HG02884 (cell line): ENCODE data around the gene NAA16.
"Not testable (repeated sequence)": the region's sequence is repeated elsewhere in the genome, so short reads cannot be mapped to it uniquely, and the experiment has no call there.

Source experiments
- ATAC-seq: cut with Tn5 transposase; IDR thresholded peaks from one replicate; pipeline ENCODE4 v1.9.1; 2021; ENCODE audit warnings: mild to moderate bottlenecking, moderate library complexity; ENCODE audit not compliant: unreplicated experiment

Gene NAA16

GRCh38 chr13:41310963-41311405 lies at the start of gene NAA16:
NAA16 (plus strand) TSS chr13:41311267; CDS start chr13:41311529, 262 bp downstream.
- ATAC-seq, result peak; percentile 64

DNA sequence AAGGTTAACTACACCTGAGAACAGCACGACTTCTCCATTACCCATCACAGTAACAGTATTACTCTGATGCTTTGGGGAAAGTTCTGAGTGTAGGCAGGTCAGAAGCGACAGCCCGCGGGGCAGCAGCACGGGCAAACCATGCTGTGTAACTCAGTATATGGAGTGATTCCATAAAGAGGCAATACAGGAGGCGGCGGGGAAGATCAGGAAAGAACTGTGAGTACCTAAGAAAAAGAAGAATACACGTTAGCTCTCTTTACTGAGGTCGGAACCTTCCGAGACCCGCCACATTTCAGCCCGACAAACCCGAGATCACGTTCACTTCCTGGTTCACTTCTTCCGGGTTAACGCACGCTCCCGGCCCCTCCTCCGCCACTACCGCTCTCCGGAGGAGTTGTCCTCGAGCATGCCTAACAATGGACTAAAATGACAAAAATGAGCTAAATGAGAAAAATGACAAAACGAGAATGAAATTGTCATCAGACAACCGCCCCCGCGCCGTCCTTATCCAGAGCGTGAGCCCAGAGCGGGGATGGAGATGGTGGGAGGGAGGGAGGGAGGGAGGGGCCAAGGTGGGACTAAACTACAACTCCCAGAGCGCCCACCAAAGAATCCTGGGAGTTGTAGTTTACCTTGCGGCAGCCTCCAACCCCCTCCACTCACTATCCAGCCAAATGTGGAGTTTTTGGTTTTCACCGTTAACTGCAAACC lies 47.7 kb upstream of the NAA16 start, which contains the start of gene MTRF1:
Gene MTRF1, minus strand, starts transcription at position 316 of the 711 bp plus-strand sequence. CDS start 2,669 bp downstream, outside the sequence.
- ATAC-seq, result peak; percentile 94

DNA sequence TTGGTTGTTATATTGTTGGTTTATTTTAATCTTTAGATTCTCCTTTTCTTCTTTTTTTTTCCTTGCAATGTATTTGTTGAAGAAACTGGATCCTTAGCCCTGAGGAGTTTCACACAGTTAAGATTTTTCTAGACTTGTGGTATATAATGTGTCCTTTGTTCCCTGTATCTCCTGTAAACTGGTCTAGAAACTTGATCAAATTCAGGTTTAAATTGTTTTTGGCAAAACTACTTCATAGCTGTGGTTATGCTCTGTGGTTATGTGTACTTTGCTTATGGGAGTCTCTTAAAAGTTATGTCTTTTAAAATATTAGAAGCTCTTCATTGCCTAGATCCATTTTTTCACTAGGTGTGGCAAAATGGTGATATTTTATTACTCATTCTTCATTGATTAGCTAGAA lies 44.0 kb upstream of the NAA16 start:
- no peak for ATAC-seq

GRCh38 chr13:41268764-41269163 lies 42.3 kb upstream of the NAA16 start:
- no peak for ATAC-seq

DNA sequence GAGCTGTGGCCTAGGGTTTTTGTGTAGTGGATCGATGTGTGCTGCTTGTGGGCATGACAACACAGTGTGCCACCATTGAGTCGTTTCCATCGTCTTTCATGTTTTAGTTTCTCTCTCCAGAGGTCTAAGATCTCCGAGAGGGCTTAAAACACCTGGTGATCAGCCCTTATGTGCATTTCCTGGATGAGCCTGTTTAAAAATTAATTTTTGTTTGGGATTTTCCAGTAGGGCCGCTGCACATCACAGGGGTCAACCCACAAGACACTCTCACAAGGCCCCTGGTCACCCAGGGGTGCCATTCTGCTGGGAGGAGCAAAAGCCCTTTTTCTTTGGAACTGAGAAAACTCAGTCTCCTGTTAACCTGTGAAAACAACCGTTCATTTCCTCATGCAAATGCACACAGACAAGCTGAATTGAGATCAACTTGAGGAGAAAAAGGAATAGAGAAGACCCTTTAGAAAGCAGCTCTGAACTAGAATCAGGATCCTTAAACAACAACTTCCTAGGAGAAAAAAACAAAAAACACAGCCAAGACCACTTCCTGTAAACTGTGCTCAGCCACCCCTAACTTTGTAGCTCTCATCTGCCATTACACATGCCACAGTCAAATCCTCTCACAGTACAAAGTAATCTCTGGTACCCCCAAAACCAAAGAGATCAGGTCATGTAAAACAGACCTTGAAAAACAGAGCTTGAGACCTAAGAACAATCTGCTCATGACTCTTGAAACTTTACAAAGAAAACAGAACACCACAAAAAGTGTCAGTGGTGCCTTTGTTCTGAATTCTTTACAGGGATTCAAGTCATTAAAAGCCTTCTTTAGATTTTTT lies 39.4 kb upstream of the NAA16 start:
- ATAC-seq, result no peak

GRCh38 chr13:41273831-41274441 lies 37.1 kb upstream of the NAA16 start:
- ATAC-seq, result no peak

DNA sequence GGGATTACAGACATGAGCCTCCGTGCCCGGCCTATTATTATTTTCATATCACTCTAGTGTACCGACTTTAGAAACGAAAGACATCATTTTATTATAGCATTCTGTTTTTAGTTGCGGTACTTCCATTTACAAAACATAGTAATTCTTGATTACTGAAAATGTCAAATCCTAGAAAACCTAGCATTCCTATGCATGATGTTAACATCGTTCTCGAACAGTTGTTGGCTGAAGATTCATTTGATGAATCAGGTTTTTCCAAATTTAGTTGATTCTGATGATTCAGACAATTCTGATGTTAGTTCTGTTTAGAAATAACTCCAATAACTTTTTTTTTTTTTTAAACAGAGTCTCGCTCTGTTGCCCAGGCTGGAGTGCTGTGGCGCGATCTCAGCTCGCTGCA lies 36.2 kb upstream of the NAA16 start:
- no peak for ATAC-seq

- ATAC-seq, result no peak
These were observed 34.2 kb upstream of the NAA16 start for GRCh38 chr13:41276824-41277223.

GRCh38 chr13:41279156-41279555 lies 31.9 kb upstream of the NAA16 start:
- ATAC-seq, result not testable (repeated sequence)

GRCh38 chr13:41282129-41282571 lies 28.9 kb upstream of the NAA16 start:
- no peak for ATAC-seq

DNA sequence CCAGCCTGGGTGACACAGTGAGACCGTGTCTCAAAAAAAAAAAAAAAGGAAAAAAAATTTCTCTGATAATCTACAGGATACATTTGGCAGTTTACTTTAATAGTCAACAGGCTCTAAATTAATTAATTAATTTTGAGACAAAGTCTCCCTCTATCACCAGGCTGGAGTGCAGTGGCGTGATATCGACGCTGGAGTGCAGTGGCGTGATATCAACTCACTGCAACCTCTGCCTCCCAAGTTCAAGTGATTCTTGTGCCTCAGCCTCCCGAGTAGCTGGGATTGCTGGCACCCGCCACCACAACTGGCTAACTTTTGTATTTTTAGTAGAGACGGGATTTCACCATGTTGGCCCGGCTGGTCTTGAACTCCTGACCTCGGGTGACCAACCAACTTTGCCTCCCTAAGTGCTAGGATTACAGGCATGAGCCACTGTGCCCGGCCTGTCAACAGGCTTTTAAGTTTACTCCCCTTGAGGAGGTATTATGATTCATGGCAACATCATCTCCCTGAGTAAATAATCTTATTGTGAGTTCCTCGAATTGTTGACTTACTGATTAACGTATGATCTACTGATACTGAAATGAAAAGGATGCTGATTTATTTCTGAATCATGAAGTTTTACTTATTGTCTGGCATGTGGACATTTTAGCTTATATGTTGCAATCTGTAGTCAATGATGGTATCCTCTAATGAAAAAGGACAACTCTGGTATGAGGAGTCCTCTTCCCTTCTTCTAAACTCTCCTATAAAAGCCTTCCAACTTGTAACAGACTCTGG lies 26.4 kb upstream of the NAA16 start:
- ATAC-seq, result no peak

DNA sequence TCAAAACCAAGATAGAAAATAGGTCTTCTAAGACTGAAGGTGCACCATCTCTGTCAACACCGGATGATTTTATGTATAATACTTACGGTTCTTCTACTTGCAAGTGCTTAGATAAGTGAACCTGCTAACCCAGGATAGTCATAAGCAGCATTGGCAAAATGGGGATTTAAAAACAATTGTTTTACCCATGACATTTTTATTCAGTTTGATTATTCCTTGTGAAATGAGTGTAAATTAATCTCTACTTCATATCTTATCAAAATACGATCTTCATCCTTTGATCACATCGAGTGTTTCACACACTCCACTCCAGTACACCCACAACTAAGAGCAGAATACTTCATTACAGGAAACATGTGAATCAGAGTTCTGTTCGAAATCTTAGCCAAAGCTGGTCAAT lies 24.7 kb upstream of the NAA16 start:
- no peak for ATAC-seq

GRCh38 chr13:41289463-41289881 lies 21.6 kb upstream of the NAA16 start:
- ATAC-seq, result no peak

GRCh38 chr13:41291246-41291645 lies 19.8 kb upstream of the NAA16 start:
- no peak for ATAC-seq

- ATAC-seq, result no peak
These were observed 17.8 kb upstream of the NAA16 start for GRCh38 chr13:41293272-41293671.

GRCh38 chr13:41294914-41295313 lies 16.2 kb upstream of the NAA16 start:
- no peak for ATAC-seq

GRCh38 chr13:41295973-41296372 lies 15.1 kb upstream of the NAA16 start:
- ATAC-seq, result no peak

DNA sequence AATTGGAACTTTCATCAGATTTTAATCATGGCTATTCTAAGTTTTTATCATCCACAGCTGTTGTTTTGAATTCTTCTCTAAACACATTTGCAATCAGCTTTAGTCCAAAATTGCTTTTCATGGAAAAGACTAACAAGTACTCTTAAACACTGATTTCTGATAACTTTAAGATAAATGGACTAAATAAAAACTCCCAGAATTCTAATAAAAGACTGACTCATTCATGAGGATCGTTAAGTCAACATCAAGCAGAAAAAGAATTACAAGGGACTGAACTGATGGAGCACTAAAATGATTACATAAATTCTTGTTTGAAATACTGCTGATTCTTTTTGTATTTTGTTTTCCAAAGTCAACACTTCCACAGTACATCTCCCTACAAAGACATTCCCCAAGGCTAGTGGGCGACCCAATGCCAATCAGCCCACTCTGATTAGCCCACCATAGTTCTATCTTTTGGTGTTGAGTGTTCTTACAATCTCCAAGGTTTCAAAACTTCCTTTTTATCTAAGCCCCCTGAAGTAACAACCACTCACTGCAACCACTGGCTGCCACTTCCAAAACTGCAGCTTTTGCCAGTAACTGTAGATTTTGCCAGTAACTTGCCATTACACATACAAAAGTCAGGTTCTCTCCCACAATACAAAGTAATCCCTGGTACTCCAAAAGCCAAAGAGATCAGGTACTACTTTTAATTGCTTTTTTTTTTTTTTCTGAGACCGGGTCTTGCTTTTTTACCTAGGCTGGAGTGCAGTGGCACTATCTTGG lies 14.0 kb upstream of the NAA16 start:
- ATAC-seq, result no peak

DNA sequence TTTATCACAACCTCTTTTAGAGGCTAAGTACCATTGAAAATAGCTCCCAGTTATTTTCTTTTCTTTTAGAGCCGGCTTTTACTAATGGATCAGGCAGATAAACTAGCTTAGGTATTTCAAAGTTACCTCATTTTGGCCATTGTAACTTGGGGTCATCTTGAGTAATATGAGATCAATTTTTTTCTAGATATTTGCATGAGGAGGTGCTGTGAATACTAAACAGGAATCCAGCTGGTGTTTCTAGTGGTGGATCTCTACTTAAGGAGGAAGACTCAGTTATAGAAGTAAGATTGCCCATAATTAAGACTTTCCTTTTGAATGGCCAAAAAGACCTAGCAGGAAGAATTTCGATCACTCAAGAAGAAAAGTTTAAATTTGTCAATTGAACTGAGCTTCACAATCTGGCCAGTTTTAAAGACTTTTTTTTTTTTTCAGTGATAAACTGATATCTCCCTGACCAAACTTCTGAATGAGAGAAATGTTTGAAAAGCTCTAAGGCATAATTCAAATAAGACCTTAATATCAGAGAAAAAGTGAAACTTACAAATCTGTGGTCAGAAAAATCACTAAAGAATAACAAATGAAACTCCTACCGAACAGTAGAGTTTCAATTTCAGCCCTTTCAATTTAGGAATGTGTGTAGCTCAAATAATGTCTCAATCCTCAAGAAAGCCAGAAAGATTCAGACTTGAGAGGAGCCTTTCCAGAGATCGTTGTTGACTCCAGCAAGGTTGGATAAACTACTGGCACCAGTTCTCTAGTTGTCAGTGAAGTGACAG lies 11.6 kb upstream of the NAA16 start:
- ATAC-seq, result no peak
